ENCODE data around the gene C1QTNF8. TPM values are rescaled to one million over a fixed set of nuclear protein-coding genes. Genes with fewer than 3 reads are reported as not detected.

Gene C1QTNF8
- total RNA-seq, 2 experiments from 2014 or later = not detected

- Histone ChIP-seq H3K36me3 (ENCODE audit: insufficient read depth, low read length) (no peaks in the 10 kb centered on the region), H3K27ac (ENCODE audit: low read depth, low read length, poor library complexity, severe bottlenecking) (no peak overlapping the region), H3K4me1 (ENCODE audit: insufficient read depth, low read length, poor library complexity, severe bottlenecking) (no peaks in the 10 kb centered on the region), H3K9me3 (ENCODE audit: low read length) (no peaks in the 10 kb centered on the region), H3K4me2 (ENCODE audit: low read length) (no peak overlapping the region), H3K4me3 (ENCODE audit: low read depth, low read length, poor library complexity, severe bottlenecking) (no peak overlapping the region), H3K9me2 (ENCODE audit: insufficient read depth, low read length) (no peaks in the 10 kb centered on the region), H2AFZ (ENCODE audit: low read length) (no peak overlapping the region), H3K79me2 (ENCODE audit: insufficient read depth, low read depth, low read length) (no peaks in the 10 kb centered on the region), H4K20me1 (ENCODE audit: insufficient read depth, low read length) (no peaks in the 10 kb centered on the region)
- ChIA-PET POLR2A (no interaction called here), CTCF (ENCODE audit: unreplicated experiment) (interaction anchor here (0.6 kb wide), 1 partner anchor 284 kb away, joined by 4 read pairs; no protein-coding TSS in a partner anchor)
- BruUV-seq (replicated peaks) = no TSS peak
- TF ChIP-seq CTCF (conservative IDR thresholded peaks at IDR 0.05; ENCODE audit: low read length) = peak; percentile 50
- TF ChIP-seq EZH2phosphoT487 (IDR thresholded peaks at IDR 0.05; ENCODE audit: borderline replicate concordance, low read depth, low read length) = no peak
- intact Hi-C loops (cut with micrococcal nuclease; ENCODE audit: unreplicated experiment) = loop anchor here (1.0 kb wide), 1 partner anchor 88 kb away; no protein-coding TSS in a partner anchor
- peak; percentile 44 for DNase-seq (ENCODE audit: low spot score)
These were observed 10.0 kb upstream of the C1QTNF8 start for GRCh38 chr16:1105888-1106620.

- Histone ChIP-seq H4K20me1 (ENCODE audit: insufficient read depth, low read length) (no peaks in the 10 kb centered on the region), H3K4me2 (ENCODE audit: low read length) (no peak overlapping the region), H3K4me1 (ENCODE audit: insufficient read depth, low read length, poor library complexity, severe bottlenecking) (no peaks in the 10 kb centered on the region), H3K36me3 (ENCODE audit: insufficient read depth, low read length) (no peaks in the 10 kb centered on the region), H2AFZ (ENCODE audit: low read length) (no peak overlapping the region), H3K79me2 (ENCODE audit: insufficient read depth, low read depth, low read length) (no peaks in the 10 kb centered on the region), H3K9me2 (ENCODE audit: insufficient read depth, low read length) (no peaks in the 10 kb centered on the region), H3K9me3 (ENCODE audit: low read length) (no peaks in the 10 kb centered on the region), H3K4me3 (ENCODE audit: low read depth, low read length, poor library complexity, severe bottlenecking) (no peak overlapping the region), H3K27ac (ENCODE audit: low read depth, low read length, poor library complexity, severe bottlenecking) (no peak overlapping the region)
- no peak for TF ChIP-seq EZH2phosphoT487 (IDR thresholded peaks at IDR 0.05; ENCODE audit: borderline replicate concordance, low read depth, low read length)
- TF ChIP-seq CTCF (conservative IDR thresholded peaks at IDR 0.05; ENCODE audit: low read length) = no peak
- ChIA-PET POLR2A (no interaction called here), CTCF (ENCODE audit: unreplicated experiment) (no interaction called here)
- BruUV-seq (replicated peaks) = no TSS peak
- DNase-seq (ENCODE audit: low spot score) = no peak
- intact Hi-C loops (cut with micrococcal nuclease; ENCODE audit: unreplicated experiment) = loop anchor here (2.0 kb wide), 1 partner anchor 291 kb away; no protein-coding TSS in a partner anchor
These were observed 7.6 kb upstream of the C1QTNF8 start for GRCh38 chr16:1103636-1103980.

- intact Hi-C loops (cut with micrococcal nuclease; ENCODE audit: unreplicated experiment) = loop anchor here (2.0 kb wide), 1 partner anchor 290 kb away; no protein-coding TSS in a partner anchor
These were observed 7.0 kb upstream of the C1QTNF8 start for GRCh38 chr16:1102921-1103635.

More at GRCh38 chr16:1102921-1103635, 7.0 kb upstream of the C1QTNF8 start:
- DNase-seq (ENCODE audit: low spot score) = peak; percentile 59
- Histone ChIP-seq H4K20me1 (ENCODE audit: insufficient read depth, low read length) (no peaks in the 10 kb centered on the region), H3K36me3 (ENCODE audit: insufficient read depth, low read length) (no peaks in the 10 kb centered on the region), H3K27ac (ENCODE audit: low read depth, low read length, poor library complexity, severe bottlenecking) (no peak overlapping the region), H3K9me2 (ENCODE audit: insufficient read depth, low read length) (no peaks in the 10 kb centered on the region), H3K4me3 (ENCODE audit: low read depth, low read length, poor library complexity, severe bottlenecking) (no peak overlapping the region), H3K4me2 (ENCODE audit: low read length) (no peak overlapping the region), H2AFZ (ENCODE audit: low read length) (no peak overlapping the region), H3K9me3 (ENCODE audit: low read length) (no peaks in the 10 kb centered on the region), H3K79me2 (ENCODE audit: insufficient read depth, low read depth, low read length) (no peaks in the 10 kb centered on the region), H3K4me1 (ENCODE audit: insufficient read depth, low read length, poor library complexity, severe bottlenecking) (no peaks in the 10 kb centered on the region)
- ChIA-PET POLR2A (no interaction called here), CTCF (ENCODE audit: unreplicated experiment) (no interaction called here)
- peak; percentile 60 for TF ChIP-seq CTCF (conservative IDR thresholded peaks at IDR 0.05; ENCODE audit: low read length)
- TF ChIP-seq EZH2phosphoT487 (IDR thresholded peaks at IDR 0.05; ENCODE audit: borderline replicate concordance, low read depth, low read length) = no peak
- no TSS peak for BruUV-seq (replicated peaks)
